SK-N-SH (cell line): Measurements from ENCODE around the gene ARL3. TPM values are rescaled to one million over a fixed set of nuclear protein-coding genes. Genes with fewer than 3 reads are reported as not detected.
A peak's percentile ranks its signal among the peaks of the same experiment; 100 is the strongest.

Source experiments
- CTCF ChIA-PET: fragments of 300-600, 350-600 bp; formaldehyde crosslinking; extraction: SDS; loops from one replicate; lab custom pipeline; 2021; lab: Yijun Ruan, JAX
- POLR2A ChIA-PET: fragments of 350-600 bp; sonication (Branson Sonifier 250); formaldehyde crosslinking; extraction: SDS; loops from one replicate; lab custom pipeline; 2020; ENCODE audit warnings: antibody characterized with exemption, inconsistent platforms; lab: Yijun Ruan, JAX
- DNase-seq: peaks from one replicate; pipeline ENCODE4 v3.0.0; 2012
- H2AFZ ChIP-seq: fragments of 200-600 bp; sonication (generic); 2 replicates; pipeline ENCODE4 v1.8.1; 2016; ENCODE audit warnings: antibody characterized with exemption, mild to moderate bottlenecking, low read depth
- H3F3A ChIP-seq: fragments of 200-600 bp; sonication (generic); replicated peaks from 2 replicates; pipeline ENCODE3; 2016; ENCODE audit warnings: antibody characterized with exemption, mild to moderate bottlenecking; ENCODE audit not compliant: insufficient read depth
- H3K27ac ChIP-seq, 2 experiments: fragments of 200-500 bp in 1 of 2; fragments of 200-600 bp in 1 of 2; sonication (Bioruptor generic) in 1 of 2; sonication (generic), shearing (Covaris generic) in 1 of 2; 2 replicates each; pipeline versions ENCODE4 v1.5.1 to v1.6.1; 2014 to 2016; ENCODE audit warnings: low read depth in 2 of 2, inconsistent platforms in 1 of 2, low read length in 1 of 2, mild to moderate bottlenecking in 1 of 2, mixed read lengths in 1 of 2
- H3K27me3 ChIP-seq: fragments of 200-600 bp; sonication (generic), shearing (Covaris generic); 2 replicates; pipeline ENCODE4 v1.6.1; 2016; ENCODE audit warnings: mixed run types; ENCODE audit not compliant: insufficient read depth
- H3K36me3 ChIP-seq, 2 experiments: fragments of 200-500 bp in 1 of 2; fragments of 200-600 bp in 1 of 2; sonication (Bioruptor generic) in 1 of 2; sonication (generic) in 1 of 2; replicated peaks in 1 of 2; 2 replicates each; pipeline versions ENCODE3 to v1.5.1; 2014 to 2016; ENCODE audit warnings: low read length in 1 of 2, mild to moderate bottlenecking in 1 of 2; ENCODE audit not compliant: insufficient read depth in 2 of 2, control insufficient read depth in 1 of 2
- H3K4me1 ChIP-seq, 2 experiments: fragments of 200-500 bp in 1 of 2; fragments of 200-600 bp in 1 of 2; sonication (Bioruptor generic) in 1 of 2; sonication (generic), shearing (Covaris generic) in 1 of 2; 2 replicates each; pipeline versions ENCODE4 v1.5.1 to v1.6.1; 2014 to 2016; ENCODE audit warnings: low read depth in 1 of 2, low read length in 1 of 2, mixed run types in 1 of 2; ENCODE audit not compliant: insufficient read depth in 2 of 2, control insufficient read depth in 1 of 2
- H3K4me2 ChIP-seq: fragments of 200-600 bp; sonication (generic), shearing (Covaris generic); 2 replicates; pipeline ENCODE4 v1.6.1; 2017; ENCODE audit warnings: mixed run types
- H3K4me3 ChIP-seq, 2 experiments: fragments of 200-500 bp in 1 of 2; fragments of 200-600 bp in 1 of 2; sonication (Bioruptor generic) in 1 of 2; sonication (generic), shearing (Covaris generic) in 1 of 2; 2 replicates each; pipeline versions ENCODE4 v1.5.1 to v1.8.1; 2014 to 2016; ENCODE audit warnings: low read depth in 2 of 2, inconsistent platforms in 1 of 2, low read length in 1 of 2, mild to moderate bottlenecking in 1 of 2, mixed read lengths in 1 of 2, moderate library complexity in 1 of 2
- H3K79me2 ChIP-seq: fragments of 200-600 bp; sonication (generic); 2 replicates; pipeline ENCODE4 v1.8.1; 2017; ENCODE audit warnings: mild to moderate bottlenecking; ENCODE audit not compliant: insufficient read depth
- H3K9ac ChIP-seq: fragments of 200-600 bp; sonication (generic); 2 replicates; pipeline ENCODE4 v1.6.1; 2017; ENCODE audit warnings: mixed run types
- H3K9me2 ChIP-seq: fragments of 200-600 bp; sonication (generic); 2 replicates; pipeline ENCODE4 v1.6.1; 2017; ENCODE audit warnings: mixed run types
- H3K9me3 ChIP-seq: fragments of 200-600 bp; sonication (generic); 2 replicates; pipeline ENCODE4 v1.6.1; 2017; ENCODE audit warnings: mixed run types, mild to moderate bottlenecking, moderate library complexity
- H4K20me1 ChIP-seq: fragments of 200-600 bp; sonication (generic); 2 replicates; pipeline ENCODE4 v1.6.1; 2017; ENCODE audit warnings: mild to moderate bottlenecking, mixed run types; ENCODE audit not compliant: insufficient read depth
- CHD2 ChIP-seq: fragments of 150-350 bp; IDR thresholded peaks from 2 replicates; pipeline ENCODE4 v1.6.1; 2018; ENCODE audit warnings: low read length; ENCODE audit not compliant: partially characterized antibody
- ELF1 ChIP-seq: IDR thresholded peaks from 2 replicates; pipeline ENCODE4 v1.4.0; 2012
- EZH2phosphoT487 ChIP-seq: fragments of 200-600 bp; sonication (generic); IDR thresholded peaks from 2 replicates; pipeline ENCODE4 v1.6.1; 2017; ENCODE audit warnings: low read depth, mixed run types, mild to moderate bottlenecking, antibody characterized with exemption, moderate library complexity, borderline replicate concordance
- GABPA ChIP-seq: IDR thresholded peaks from 2 replicates; pipeline ENCODE4 v1.4.0; 2012; ENCODE audit warnings: low read depth, mild to moderate bottlenecking
- GATA2 ChIP-seq: sonication (generic); formaldehyde crosslinking; IDR thresholded peaks from 2 replicates; pipeline ENCODE4 v1.5.0; 2020; ENCODE audit warnings: mild to moderate bottlenecking, missing genetic modification reagents
- NRF1 ChIP-seq: IDR thresholded peaks from 2 replicates; pipeline ENCODE4 v1.6.1; 2012; ENCODE audit warnings: low read depth, mild to moderate bottlenecking, low read length
- RAD21 ChIP-seq: IDR thresholded peaks from 2 replicates; pipeline ENCODE4 v1.6.1; 2012; ENCODE audit warnings: mild to moderate bottlenecking, low read length
- RFX5 ChIP-seq: IDR thresholded peaks from 2 replicates; pipeline ENCODE4 v1.6.1; 2012; ENCODE audit warnings: mild to moderate bottlenecking, improper control_type of control experiment, low read length
- RXRA ChIP-seq: IDR thresholded peaks from 2 replicates; pipeline ENCODE4 v1.4.0; 2012; ENCODE audit warnings: low read depth, mild to moderate bottlenecking, borderline replicate concordance
- SIN3A ChIP-seq: IDR thresholded peaks from 2 replicates; pipeline ENCODE4 v1.6.1; 2012; ENCODE audit warnings: low read depth, mild to moderate bottlenecking, low read length, moderate library complexity, borderline replicate concordance
- YY1 ChIP-seq: IDR thresholded peaks from 2 replicates; pipeline ENCODE4 v1.4.0; 2012; ENCODE audit warnings: low read depth, mild to moderate bottlenecking
- WGBS: methylation state at CpG from one replicate; pipeline ENCODE4 v1.1.6; 2017; ENCODE audit warnings: low lambda C conversion rate; 5-methylcytosine and 5-hydroxymethylcytosine counted together
- polyA plus RNA-seq, 3 experiments: library from polyadenylated mRNA; depleted of rRNA; stranded (reverse); fragments of >200 nt; gene quantifications; 2 replicates each; pipeline ENCODE4 v1.2.3, GENCODE V29; 2012
- TF ChIP-seq, protein P1 (sequence below): fragments of 200-600 bp; sonication (generic); IDR thresholded peaks from 2 replicates; pipeline ENCODE4 v1.6.1; 2017; ENCODE audit warnings: antibody characterized with exemption, mild to moderate bottlenecking, moderate library complexity
- TF ChIP-seq, protein P2 (sequence below): IDR thresholded peaks from 2 replicates; pipeline ENCODE4 v1.4.0; 2012; ENCODE audit warnings: low read depth
- TF ChIP-seq, protein P3 (sequence below): IDR thresholded peaks from 2 replicates; pipeline ENCODE4 v1.6.1; 2012; ENCODE audit warnings: mild to moderate bottlenecking, low read depth, low read length, moderate library complexity

ARL3 gene
- polyA plus RNA-seq, 1 of the 3 experiments (the other 2 are of a cell fraction) = 11.2 TPM

DNA sequence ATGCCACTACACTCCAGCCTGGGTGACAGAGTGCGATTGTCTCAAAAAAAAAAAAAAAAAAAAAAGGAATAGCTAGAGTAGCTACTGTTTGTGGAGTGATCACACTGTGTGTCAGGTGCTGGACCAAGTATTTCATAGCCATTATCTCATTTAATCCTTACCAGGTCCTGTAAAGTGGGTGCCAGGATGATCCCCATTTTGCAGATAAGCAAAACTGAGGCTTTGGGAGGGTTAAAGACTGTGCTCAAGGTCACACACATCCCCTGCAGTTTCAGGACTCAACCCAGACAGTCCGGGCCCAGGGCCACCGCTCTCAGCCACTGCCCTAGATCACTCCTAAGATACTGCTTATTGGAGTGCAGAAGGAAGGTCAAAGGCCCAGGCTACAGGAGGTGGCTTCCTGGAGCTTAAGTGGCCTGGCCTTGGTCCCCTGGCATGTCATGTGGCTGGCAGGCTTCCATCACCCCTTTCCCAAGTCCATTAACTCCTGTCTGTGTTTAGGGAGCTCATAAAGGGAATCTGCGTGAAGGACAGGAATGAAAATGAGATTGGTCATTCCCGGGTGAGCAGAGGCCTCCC lies 17.1 kb upstream of the ARL3 start:
- Histone ChIP-seq H2AFZ (no peak overlapping the region), H3K4me1 (peaks cover 0 to 3% of the 10 kb centered on the region in 2 experiments; a peak in 1 of 4 replicates), H3K4me2 (no peak overlapping the region), H3K9ac (no peak overlapping the region), H3K9me3 (no peaks in the 10 kb centered on the region), H3K36me3 (peaks cover 5 to 6% of the 10 kb centered on the region in 2 experiments), H3K9me2 (no peaks in the 10 kb centered on the region), H4K20me1 (no peaks in the 10 kb centered on the region), H3K79me2 (no peaks in the 10 kb centered on the region), H3K27me3 (no peaks in the 10 kb centered on the region), H3F3A (peaks cover 3% of the 10 kb centered on the region), H3K27ac (peak overlapping the region in 1 of 2 experiments; percentile 35; a peak in 1 of 4 replicates), H3K4me3 (no peak overlapping the region)
- peak; percentile 33 for DNase-seq
- ChIA-PET POLR2A (interaction anchor here (1.0 kb wide), 1 partner anchor 56 kb away, joined by 3 read pairs; no protein-coding TSS in a partner anchor), CTCF (interaction anchor here (1.2 to 1.5 kb wide), 2 partner anchors 148 to 169 kb away, joined by 3 read pairs; no protein-coding TSS in a partner anchor)
- WGBS = 78% methylated on average over 5 of the region's 5 CpGs
- TF ChIP-seq NRF1 (no peak), RXRA (no peak), SIN3A (no peak), EZH2phosphoT487 (no peak), YY1 (no peak), GABPA (no peak), GATA2 (CRISPR knock-in tag) (no peak), RFX5 (no peak), RAD21 (no peak)
- TF ChIP-seq, protein P1, sequence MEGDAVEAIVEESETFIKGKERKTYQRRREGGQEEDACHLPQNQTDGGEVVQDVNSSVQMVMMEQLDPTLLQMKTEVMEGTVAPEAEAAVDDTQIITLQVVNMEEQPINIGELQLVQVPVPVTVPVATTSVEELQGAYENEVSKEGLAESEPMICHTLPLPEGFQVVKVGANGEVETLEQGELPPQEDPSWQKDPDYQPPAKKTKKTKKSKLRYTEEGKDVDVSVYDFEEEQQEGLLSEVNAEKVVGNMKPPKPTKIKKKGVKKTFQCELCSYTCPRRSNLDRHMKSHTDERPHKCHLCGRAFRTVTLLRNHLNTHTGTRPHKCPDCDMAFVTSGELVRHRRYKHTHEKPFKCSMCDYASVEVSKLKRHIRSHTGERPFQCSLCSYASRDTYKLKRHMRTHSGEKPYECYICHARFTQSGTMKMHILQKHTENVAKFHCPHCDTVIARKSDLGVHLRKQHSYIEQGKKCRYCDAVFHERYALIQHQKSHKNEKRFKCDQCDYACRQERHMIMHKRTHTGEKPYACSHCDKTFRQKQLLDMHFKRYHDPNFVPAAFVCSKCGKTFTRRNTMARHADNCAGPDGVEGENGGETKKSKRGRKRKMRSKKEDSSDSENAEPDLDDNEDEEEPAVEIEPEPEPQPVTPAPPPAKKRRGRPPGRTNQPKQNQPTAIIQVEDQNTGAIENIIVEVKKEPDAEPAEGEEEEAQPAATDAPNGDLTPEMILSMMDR = no peak
- TF ChIP-seq, protein P2, sequence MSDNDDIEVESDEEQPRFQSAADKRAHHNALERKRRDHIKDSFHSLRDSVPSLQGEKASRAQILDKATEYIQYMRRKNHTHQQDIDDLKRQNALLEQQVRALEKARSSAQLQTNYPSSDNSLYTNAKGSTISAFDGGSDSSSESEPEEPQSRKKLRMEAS = no peak

DNA sequence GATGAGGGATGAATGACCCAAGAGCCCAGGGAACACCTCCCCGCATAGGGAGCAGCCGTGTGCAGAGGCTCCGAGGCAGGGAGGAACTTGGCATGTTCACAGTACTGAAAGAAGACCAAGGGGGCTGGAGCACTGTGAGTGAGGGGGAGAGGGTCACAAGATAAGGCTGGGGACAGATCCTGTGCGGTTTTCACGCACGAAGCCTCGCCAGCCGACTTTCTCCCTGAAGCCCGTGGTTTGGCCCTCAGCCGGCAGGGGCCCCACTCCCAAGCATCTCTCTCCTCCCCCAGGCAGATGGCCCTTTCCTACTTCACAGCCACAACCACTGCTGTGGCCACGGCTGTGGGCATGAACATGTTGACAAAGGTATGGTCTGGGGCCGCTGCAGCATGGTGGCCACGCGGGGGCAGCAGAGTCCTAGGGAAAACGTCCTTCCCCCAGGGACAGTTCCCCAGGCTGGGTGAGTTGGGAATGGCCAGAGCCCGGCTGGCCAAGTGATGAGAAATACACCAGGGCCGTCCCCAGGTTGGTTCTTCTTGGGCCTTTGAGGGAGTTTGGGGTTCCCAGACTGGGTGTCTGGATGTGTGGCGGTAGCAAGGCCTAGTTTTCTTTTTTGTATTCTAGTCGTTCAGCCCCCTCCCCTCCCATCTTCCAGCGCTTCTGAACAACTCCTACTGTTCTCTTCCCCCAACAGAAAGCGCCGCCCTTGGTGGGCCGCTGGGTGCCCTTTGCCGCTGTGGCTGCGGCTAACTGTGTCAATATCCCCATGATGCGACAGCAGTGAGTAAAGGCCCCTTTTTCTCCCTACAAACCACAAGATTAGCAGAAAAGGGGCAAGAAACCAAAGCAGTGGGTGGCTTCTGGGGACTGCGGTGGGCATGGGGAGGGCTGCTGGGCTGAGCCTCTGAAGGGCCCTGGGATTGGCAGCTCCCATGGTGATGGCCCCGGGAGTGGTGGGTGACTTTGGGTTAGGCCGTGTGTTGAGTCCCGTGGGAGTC lies 15.1 kb upstream of the ARL3 start:
- 55% methylated on average over 24 of the region's 30 CpGs for WGBS
- POLR2A ChIA-PET = no interaction called here
- peak overlapping the region in 1 of 2 experiments; percentile 25; a peak in 1 of 4 replicates for H3K4me3 ChIP-seq
- peaks cover 3% of the 10 kb centered on the region for H3F3A ChIP-seq
- no peaks in the 10 kb centered on the region for H3K9me3 ChIP-seq
- H3K36me3 ChIP-seq = peaks cover 3 to 5% of the 10 kb centered on the region in 2 experiments
- peak; percentile 87 for DNase-seq
- no peak overlapping the region for H3K4me2 ChIP-seq
- CTCF ChIA-PET = interaction anchor here (0.9 to 1.4 kb wide), 3 partner anchors 77 to 106 kb away, joined by 3 to 4 read pairs (median 3); no protein-coding TSS in a partner anchor
- H3K79me2 ChIP-seq = peaks cover 9% of the 10 kb centered on the region; the same call in 1 of the 2 replicates
- no peak overlapping the region for H2AFZ ChIP-seq
- H3K4me1 ChIP-seq = peaks cover 0 to 3% of the 10 kb centered on the region in 2 experiments; a peak in 1 of 4 replicates
- no peaks in the 10 kb centered on the region for H4K20me1 ChIP-seq
- H3K9ac ChIP-seq = no peak overlapping the region
- H3K27ac ChIP-seq = no peak overlapping the region
- no peaks in the 10 kb centered on the region for H3K27me3 ChIP-seq
- no peaks in the 10 kb centered on the region for H3K9me2 ChIP-seq
- TF ChIP-seq, protein P1 = peak; percentile 89
- TF ChIP-seq RAD21 (peak; percentile 90), ELF1 (no peak), CHD2 (peak; percentile 27)
- TF ChIP-seq, protein P3, sequence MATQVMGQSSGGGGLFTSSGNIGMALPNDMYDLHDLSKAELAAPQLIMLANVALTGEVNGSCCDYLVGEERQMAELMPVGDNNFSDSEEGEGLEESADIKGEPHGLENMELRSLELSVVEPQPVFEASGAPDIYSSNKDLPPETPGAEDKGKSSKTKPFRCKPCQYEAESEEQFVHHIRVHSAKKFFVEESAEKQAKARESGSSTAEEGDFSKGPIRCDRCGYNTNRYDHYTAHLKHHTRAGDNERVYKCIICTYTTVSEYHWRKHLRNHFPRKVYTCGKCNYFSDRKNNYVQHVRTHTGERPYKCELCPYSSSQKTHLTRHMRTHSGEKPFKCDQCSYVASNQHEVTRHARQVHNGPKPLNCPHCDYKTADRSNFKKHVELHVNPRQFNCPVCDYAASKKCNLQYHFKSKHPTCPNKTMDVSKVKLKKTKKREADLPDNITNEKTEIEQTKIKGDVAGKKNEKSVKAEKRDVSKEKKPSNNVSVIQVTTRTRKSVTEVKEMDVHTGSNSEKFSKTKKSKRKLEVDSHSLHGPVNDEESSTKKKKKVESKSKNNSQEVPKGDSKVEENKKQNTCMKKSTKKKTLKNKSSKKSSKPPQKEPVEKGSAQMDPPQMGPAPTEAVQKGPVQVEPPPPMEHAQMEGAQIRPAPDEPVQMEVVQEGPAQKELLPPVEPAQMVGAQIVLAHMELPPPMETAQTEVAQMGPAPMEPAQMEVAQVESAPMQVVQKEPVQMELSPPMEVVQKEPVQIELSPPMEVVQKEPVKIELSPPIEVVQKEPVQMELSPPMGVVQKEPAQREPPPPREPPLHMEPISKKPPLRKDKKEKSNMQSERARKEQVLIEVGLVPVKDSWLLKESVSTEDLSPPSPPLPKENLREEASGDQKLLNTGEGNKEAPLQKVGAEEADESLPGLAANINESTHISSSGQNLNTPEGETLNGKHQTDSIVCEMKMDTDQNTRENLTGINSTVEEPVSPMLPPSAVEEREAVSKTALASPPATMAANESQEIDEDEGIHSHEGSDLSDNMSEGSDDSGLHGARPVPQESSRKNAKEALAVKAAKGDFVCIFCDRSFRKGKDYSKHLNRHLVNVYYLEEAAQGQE = peak; percentile 19; the same call in 1 of the 2 replicates
